ENCODE results near the gene OR6S1. TPM values are rescaled to one million over a fixed set of nuclear protein-coding genes. Genes with fewer than 3 reads are reported as not detected.
"Not testable (repeated sequence)": the region's sequence is repeated elsewhere in the genome, so short reads cannot be mapped to it uniquely, and the experiment has no call there.

The OR6S1 gene
- total RNA-seq, 1 donor: not detected

DNA sequence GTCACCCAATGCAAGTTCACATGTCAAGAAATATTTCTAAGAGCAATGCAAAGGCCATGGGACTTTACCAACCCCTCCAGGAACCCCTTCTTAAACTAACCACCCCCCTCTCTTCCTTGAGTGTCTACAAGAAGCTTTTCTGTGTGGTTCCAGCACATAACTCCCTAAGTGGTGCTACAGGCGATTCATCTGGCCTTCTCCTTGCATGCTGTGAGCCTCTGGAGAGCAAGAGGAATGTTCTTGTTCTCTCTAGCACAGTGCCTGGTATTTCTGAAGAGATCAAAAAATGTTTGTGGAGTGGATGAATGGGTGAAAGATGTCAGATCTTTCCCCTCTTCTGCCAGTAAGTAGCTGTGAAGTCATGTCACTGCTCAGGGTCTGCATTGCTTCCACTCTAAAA, 44.4 kb downstream of the OR6S1 start:
- Histone ChIP-seq H3K4me2 (ENCODE audit: insufficient read depth, low read length) (no peak overlapping the region), H3K27me3 (ENCODE audit: insufficient read depth, low read length) (peaks cover 2% of the 10 kb centered on the region), H4K20me1 (ENCODE audit: insufficient read depth, low read length) (no peaks in the 10 kb centered on the region), H3K27ac (ENCODE audit: low read depth, low read length) (no peak overlapping the region), H3K79me2 (ENCODE audit: insufficient read depth, low read length) (no peaks in the 10 kb centered on the region), H2AFZ (ENCODE audit: low read length) (no peak overlapping the region), H3K4me3 (ENCODE audit: insufficient read depth, low read length) (no peak overlapping the region), H3K9me3 (ENCODE audit: low read depth, low read length) (no peaks in the 10 kb centered on the region), H3K4me1 (ENCODE audit: insufficient read depth, low read length) (peaks cover 3% of the 10 kb centered on the region), H3K36me3 (ENCODE audit: insufficient read depth, low read length) (no peaks in the 10 kb centered on the region)
- TF ChIP-seq, protein P1, sequence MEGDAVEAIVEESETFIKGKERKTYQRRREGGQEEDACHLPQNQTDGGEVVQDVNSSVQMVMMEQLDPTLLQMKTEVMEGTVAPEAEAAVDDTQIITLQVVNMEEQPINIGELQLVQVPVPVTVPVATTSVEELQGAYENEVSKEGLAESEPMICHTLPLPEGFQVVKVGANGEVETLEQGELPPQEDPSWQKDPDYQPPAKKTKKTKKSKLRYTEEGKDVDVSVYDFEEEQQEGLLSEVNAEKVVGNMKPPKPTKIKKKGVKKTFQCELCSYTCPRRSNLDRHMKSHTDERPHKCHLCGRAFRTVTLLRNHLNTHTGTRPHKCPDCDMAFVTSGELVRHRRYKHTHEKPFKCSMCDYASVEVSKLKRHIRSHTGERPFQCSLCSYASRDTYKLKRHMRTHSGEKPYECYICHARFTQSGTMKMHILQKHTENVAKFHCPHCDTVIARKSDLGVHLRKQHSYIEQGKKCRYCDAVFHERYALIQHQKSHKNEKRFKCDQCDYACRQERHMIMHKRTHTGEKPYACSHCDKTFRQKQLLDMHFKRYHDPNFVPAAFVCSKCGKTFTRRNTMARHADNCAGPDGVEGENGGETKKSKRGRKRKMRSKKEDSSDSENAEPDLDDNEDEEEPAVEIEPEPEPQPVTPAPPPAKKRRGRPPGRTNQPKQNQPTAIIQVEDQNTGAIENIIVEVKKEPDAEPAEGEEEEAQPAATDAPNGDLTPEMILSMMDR (IDR thresholded peaks at IDR 0.05; ENCODE audit: extremely low read depth, low read depth, low read length): no peak
- DNase-seq (ENCODE audit: insufficient read length, low spot score, missing footprints): peak; percentile 38

DNA sequence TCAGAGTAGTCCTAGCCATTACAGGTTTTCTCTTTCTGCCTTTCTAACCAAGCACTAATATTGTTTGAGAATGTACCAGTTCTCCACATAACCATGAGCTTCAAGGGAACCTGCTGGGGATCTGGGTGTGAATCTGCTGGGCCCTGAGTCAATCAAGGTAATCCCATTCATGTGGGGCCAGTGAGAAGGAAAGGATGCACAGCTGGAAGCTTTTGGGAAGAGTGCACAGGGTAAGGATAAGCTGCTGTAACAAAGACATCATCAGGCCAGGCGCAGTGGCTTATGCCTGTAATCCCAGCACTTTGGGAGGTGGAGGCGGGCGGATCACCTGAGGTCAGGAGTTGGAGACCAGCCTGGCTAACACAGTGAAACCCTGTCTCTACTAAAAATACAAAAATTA, 45.8 kb downstream of the OR6S1 start:
- H3K4me2 ChIP-seq (ENCODE audit: insufficient read depth, low read length); H3K4me3 ChIP-seq (ENCODE audit: insufficient read depth, low read length); H4K20me1 ChIP-seq (ENCODE audit: insufficient read depth, low read length); H3K36me3 ChIP-seq (ENCODE audit: insufficient read depth, low read length); H3K27ac ChIP-seq (ENCODE audit: low read depth, low read length); H2AFZ ChIP-seq (ENCODE audit: low read length); H3K79me2 ChIP-seq (ENCODE audit: insufficient read depth, low read length); H3K9me3 ChIP-seq (ENCODE audit: low read depth, low read length); H3K4me1 ChIP-seq (ENCODE audit: insufficient read depth, low read length): not testable (repeated sequence)
- H3K27me3 ChIP-seq (ENCODE audit: insufficient read depth, low read length): peaks cover 12% of the 10 kb centered on the region
- DNase-seq (ENCODE audit: insufficient read length, low spot score, missing footprints): peak; percentile 67

DNA sequence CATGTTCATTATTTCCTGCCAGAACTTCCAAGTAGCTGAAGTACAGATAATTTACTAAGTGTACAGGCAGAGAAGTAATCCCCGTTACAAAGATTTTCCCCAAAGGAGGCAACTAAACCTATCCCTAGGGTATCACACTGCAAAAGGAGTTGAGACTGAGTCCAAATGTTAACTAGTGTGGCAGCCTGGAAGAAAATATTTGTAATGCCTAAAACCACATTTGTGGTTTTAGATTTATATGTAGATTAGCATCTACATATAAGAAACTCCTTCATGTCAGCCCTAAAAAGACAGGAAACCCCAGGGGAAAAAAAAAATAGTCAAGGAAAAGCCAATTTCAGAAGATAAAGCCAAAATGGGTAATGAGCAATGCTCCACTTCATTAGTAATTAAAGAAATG, 48.9 kb downstream of the OR6S1 start:
- TF ChIP-seq, protein P1 (IDR thresholded peaks at IDR 0.05; ENCODE audit: extremely low read depth, low read depth, low read length): no peak
- Histone ChIP-seq H3K79me2 (ENCODE audit: insufficient read depth, low read length) (no peaks in the 10 kb centered on the region), H2AFZ (ENCODE audit: low read length) (no peak overlapping the region)

DNA sequence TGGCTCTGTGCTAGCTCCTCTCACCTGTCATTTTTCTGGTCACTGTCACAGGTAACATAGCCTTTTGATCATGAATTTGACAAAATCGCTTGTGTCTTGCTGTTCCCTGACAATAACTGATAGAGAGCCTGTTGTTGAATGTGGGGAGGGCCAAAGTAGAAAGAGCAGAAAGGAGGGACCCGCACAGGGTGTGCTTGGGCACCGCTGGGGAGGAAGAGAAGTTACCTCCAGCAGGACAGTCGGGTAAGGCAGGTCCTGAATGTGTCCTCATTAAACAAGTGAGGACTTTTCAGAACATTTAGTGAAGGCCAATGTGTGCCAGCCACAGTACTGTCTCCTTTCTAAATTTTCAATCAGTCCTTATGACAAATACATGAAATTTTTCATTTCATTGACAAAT, 50.3 kb downstream of the OR6S1 start, which contains the start of gene RNASE12:
TSS of gene RNASE12 (minus strand) at position 142 of the 400 bp plus-strand sequence. CDS start 653 bp downstream, outside the sequence.
- H3K27ac ChIP-seq (ENCODE audit: low read depth, low read length): no peak within 1 kb of the TSS
- no peak within 1 kb of the TSS for H2AFZ ChIP-seq (ENCODE audit: low read length)
- DNase-seq (ENCODE audit: insufficient read length, low spot score, missing footprints): peak; percentile 3
- H3K79me2 ChIP-seq (ENCODE audit: insufficient read depth, low read length): no peaks in the 10 kb centered on the region
- peaks cover 3% of the 10 kb centered on the region for H3K4me1 ChIP-seq (ENCODE audit: insufficient read depth, low read length)
- H3K36me3 ChIP-seq (ENCODE audit: insufficient read depth, low read length): no peaks in the 10 kb centered on the region
- no peaks in the 10 kb centered on the region for H3K9me3 ChIP-seq (ENCODE audit: low read depth, low read length)
- H3K4me2 ChIP-seq (ENCODE audit: insufficient read depth, low read length): peak within 1 kb of the TSS; percentile 44
- H3K27me3 ChIP-seq (ENCODE audit: insufficient read depth, low read length): peaks cover 12% of the 10 kb centered on the region
- TF ChIP-seq, protein P1 (IDR thresholded peaks at IDR 0.05; ENCODE audit: extremely low read depth, low read depth, low read length): no peak
- H4K20me1 ChIP-seq (ENCODE audit: insufficient read depth, low read length): no peaks in the 10 kb centered on the region
- peak within 1 kb of the TSS; percentile 30 for H3K4me3 ChIP-seq (ENCODE audit: insufficient read depth, low read length)

More for the DNA sequence above, 48.9 kb downstream of the OR6S1 start:
- H3K36me3 ChIP-seq (ENCODE audit: insufficient read depth, low read length): no peaks in the 10 kb centered on the region
- DNase-seq (ENCODE audit: insufficient read length, low spot score, missing footprints): no peak
- H4K20me1 ChIP-seq (ENCODE audit: insufficient read depth, low read length): no peaks in the 10 kb centered on the region
- H3K27ac ChIP-seq (ENCODE audit: low read depth, low read length): no peak overlapping the region
- H3K4me1 ChIP-seq (ENCODE audit: insufficient read depth, low read length): peaks cover 3% of the 10 kb centered on the region
- H3K4me2 ChIP-seq (ENCODE audit: insufficient read depth, low read length): peak overlapping the region; percentile 44
- H3K4me3 ChIP-seq (ENCODE audit: insufficient read depth, low read length): no peak overlapping the region
- H3K9me3 ChIP-seq (ENCODE audit: low read depth, low read length): no peaks in the 10 kb centered on the region
- H3K27me3 ChIP-seq (ENCODE audit: insufficient read depth, low read length): peaks cover 12% of the 10 kb centered on the region

Small RNAs within 50 kb of the gene (small RNA-seq; reads per million reads assigned to genes)
- gene RF00019: not detected

Other genes starting within 250 kb of the OR6S1 start
- gene TEP1, start 228.2 kb downstream of the OR6S1 start, total RNA-seq: 25.6 and 33.3 TPM in 2 replicates
- gene KLHL33, start 205.5 kb downstream of the OR6S1 start, total RNA-seq: 0.36 and 0.59 TPM in 2 replicates
- gene OSGEP, start 186.9 kb downstream of the OR6S1 start, total RNA-seq: 36.8 and 47.8 TPM in 2 replicates
- 66.0 and 74.9 TPM in 2 replicates for gene APEX1, start 186.5 kb downstream of the OR6S1 start, total RNA-seq
- gene PIP4P1, start 180.3 kb downstream of the OR6S1 start, total RNA-seq: 41.0 and 46.3 TPM in 2 replicates
- 27.7 and 29.7 TPM in 2 replicates for gene PNP, start 172.3 kb downstream of the OR6S1 start, total RNA-seq
- gene RNASE10, start 136.2 kb downstream of the OR6S1 start, total RNA-seq: not detected in 2 replicates
- gene RNASE9, start 80.6 kb downstream of the OR6S1 start, total RNA-seq: not detected in 2 replicates
- gene RNASE11, start 53.7 kb downstream of the OR6S1 start, total RNA-seq: not detected in 2 replicates
- gene RNASE12, start 50.3 kb downstream of the OR6S1 start, total RNA-seq: not detected in 2 replicates
- gene RNASE4, start 42.9 kb upstream of the OR6S1 start, total RNA-seq: 18.1 and 24.2 TPM in 2 replicates
- gene ANG, start 47.1 kb upstream of the OR6S1 start, total RNA-seq: 7.2 and 8.3 TPM in 2 replicates
- not detected in 2 replicates for gene EDDM3A, start 104.2 kb upstream of the OR6S1 start, total RNA-seq
- gene EDDM3B, start 126.7 kb upstream of the OR6S1 start, total RNA-seq: not detected in 2 replicates
- gene RNASE6, start 139.6 kb upstream of the OR6S1 start, total RNA-seq: not detected in 2 replicates
- gene RNASE1, start 161.2 kb upstream of the OR6S1 start, total RNA-seq: 1.1 TPM in 1 of 2 replicates, not detected in the other
- not detected in 2 replicates for gene RNASE3, start 249.7 kb upstream of the OR6S1 start, total RNA-seq

All from osteoblast (primary cell).